Cardiac fibroblast (primary cell): Measurements from ENCODE around the gene KLHL29.

Source experiments
- DNase-seq, 2 donors: peaks; one replicate each; pipeline versions ENCODE4 v3.0.0 to v3.0.0-alpha.2; 2010; ENCODE audit warnings: low read depth in 2 of 2
- H3K4me3 ChIP-seq, 2 donors: replicated peaks in 1 of 2; 1 replicate in 1 of 2; 2 replicates in 1 of 2; pipeline ENCODE4 v1.5.1; 2011; ENCODE audit warnings: low read depth in 2 of 2, low read length in 2 of 2, mild to moderate bottlenecking in 2 of 2, moderate library complexity in 1 of 2
- CTCF ChIP-seq: IDR thresholded peaks from one replicate; pipeline ENCODE4 v1.5.1; 2011; ENCODE audit warnings: low read depth, mild to moderate bottlenecking, low read length, inconsistent platforms

KLHL29 gene

GRCh38 chr2:23423873-23424680 lies 39.1 kb downstream of the KLHL29 start:
- TF ChIP-seq CTCF, result no peak
- DNase-seq, result no peak
- no peak overlapping the region for H3K4me3 ChIP-seq

GRCh38 chr2:23425338-23425871 lies 40.4 kb downstream of the KLHL29 start:
- H3K4me3 ChIP-seq, result no peak overlapping the region
- TF ChIP-seq CTCF, result no peak
- DNase-seq, result no peak

- DNase-seq, result peak in 1 of 2 donors; percentile 49
- no peak overlapping the region for H3K4me3 ChIP-seq
- TF ChIP-seq CTCF, result no peak
Measured at GRCh38 chr2:23425885-23426262, 40.9 kb downstream of the KLHL29 start.

- peak; percentile 73 to 83 for DNase-seq
- no peak overlapping the region for H3K4me3 ChIP-seq
- TF ChIP-seq CTCF, result no peak
Measured at GRCh38 chr2:23426263-23426905, 41.4 kb downstream of the KLHL29 start.

- no peak overlapping the region for H3K4me3 ChIP-seq
- DNase-seq, result no peak
- TF ChIP-seq CTCF, result no peak
Measured at GRCh38 chr2:23427350-23427749, 42.4 kb downstream of the KLHL29 start.

- no peak for DNase-seq
- no peak overlapping the region for H3K4me3 ChIP-seq
- no peak for TF ChIP-seq CTCF
Measured at GRCh38 chr2:23427976-23428375, 43.0 kb downstream of the KLHL29 start.
